IMR-90 (cell line): ENCODE results near the gene KDR. TPM values are rescaled to one million over a fixed set of nuclear protein-coding genes. Genes with fewer than 3 reads are reported as not detected.

Source experiments
- ATAC-seq: fragments of 200-7000 bp; cut with Tn5 transposase; 2 replicates; pipeline ENCODE4 v1.9.1; 2020; ENCODE audit warnings: low read depth, mild to moderate bottlenecking, moderate library complexity
- BruUV-seq: library from RNA; stranded (reverse); fragments of 400-500 nt; replicated peaks from 2 replicates; lab custom pipeline; 2021; lab: Mats Ljungman, UMichigan
- CTCF ChIA-PET: fragments of 300-600 bp; formaldehyde crosslinking; extraction: SDS; loops from one replicate; lab custom pipeline; 2021; ENCODE audit warnings: antibody characterized with exemption; lab: Yijun Ruan, JAX
- POLR2A ChIA-PET: fragments of 300-600 bp; sonication (Branson Sonifier 250); formaldehyde crosslinking; loops from one replicate; lab custom pipeline; 2022; ENCODE audit warnings: antibody characterized with exemption; ENCODE audit not compliant: unreplicated experiment; lab: Charles Lee
- DNase-seq: peaks from one replicate; pipeline ENCODE4 v3.0.0; 2013
- H2AFZ ChIP-seq: replicated peaks from 2 replicates; pipeline ENCODE3; 2013; ENCODE audit warnings: low read length, mild to moderate bottlenecking; ENCODE audit not compliant: poor library complexity
- H2AK5ac ChIP-seq: 2 replicates; pipeline ENCODE4 v1.6.1; 2013; ENCODE audit warnings: low read depth, low read length, inconsistent platforms
- H2AK9ac ChIP-seq: replicated peaks from 2 replicates; pipeline ENCODE3; 2013; ENCODE audit warnings: mild to moderate bottlenecking, low read depth, low read length, moderate library complexity; ENCODE audit not compliant: poor library complexity
- H2BK120ac ChIP-seq: 2 replicates; pipeline ENCODE4 v1.6.1; 2013; ENCODE audit warnings: low read depth, low read length, inconsistent platforms
- H2BK15ac ChIP-seq: 3 replicates; pipeline ENCODE4 v1.6.1; 2013; ENCODE audit warnings: low read depth, low read length, inconsistent platforms
- H2BK20ac ChIP-seq: 2 replicates; pipeline ENCODE4 v1.6.1; 2013; ENCODE audit warnings: low read depth, mild to moderate bottlenecking, inconsistent platforms, low read length, moderate library complexity
- H2BK5ac ChIP-seq: 2 replicates; pipeline ENCODE4 v1.6.1; 2013; ENCODE audit warnings: mild to moderate bottlenecking, low read depth, low read length, inconsistent platforms; ENCODE audit not compliant: poor library complexity, severe bottlenecking
- H3K14ac ChIP-seq: replicated peaks from 2 replicates; pipeline ENCODE4 v1.6.1; 2013; ENCODE audit warnings: low read depth, low read length, inconsistent platforms
- H3K18ac ChIP-seq: 2 replicates; pipeline ENCODE4 v1.6.1; 2013; ENCODE audit warnings: low read depth, low read length, control low read depth
- H3K23ac ChIP-seq: 2 replicates; pipeline ENCODE4 v1.6.1; 2013; ENCODE audit warnings: low read depth, low read length, inconsistent platforms
- H3K27ac ChIP-seq: 2 replicates; pipeline ENCODE4 v1.5.1; 2013; ENCODE audit warnings: mild to moderate bottlenecking, control low read depth, low read length; ENCODE audit not compliant: insufficient read depth
- H3K27me3 ChIP-seq: 2 replicates; pipeline ENCODE4 v1.6.1; 2013; ENCODE audit warnings: low read length; ENCODE audit not compliant: control insufficient read depth, insufficient read depth
- H3K36me3 ChIP-seq: 2 replicates; pipeline ENCODE4 v1.6.1; 2013; ENCODE audit warnings: low read length, mixed read lengths; ENCODE audit not compliant: control insufficient read depth, insufficient read depth
- H3K4ac ChIP-seq: 2 replicates; pipeline ENCODE4 v1.6.1; 2013; ENCODE audit warnings: low read depth, low read length, inconsistent platforms
- H3K4me1 ChIP-seq: 2 replicates; pipeline ENCODE4 v1.6.1; 2013; ENCODE audit warnings: low read length, mixed read lengths; ENCODE audit not compliant: control insufficient read depth, insufficient read depth
- H3K4me2 ChIP-seq: 2 replicates; pipeline ENCODE4 v1.6.1; 2013; ENCODE audit warnings: low read depth, mild to moderate bottlenecking, control low read depth, low read length, moderate library complexity
- H3K4me3 ChIP-seq: 2 replicates; pipeline ENCODE4 v1.5.1; 2013; ENCODE audit warnings: low read depth, mild to moderate bottlenecking, control low read depth, low read length, moderate library complexity; ENCODE audit not compliant: insufficient read depth
- H3K56ac ChIP-seq: 2 replicates; pipeline ENCODE4 v1.6.1; 2013; ENCODE audit warnings: low read length, inconsistent platforms; ENCODE audit not compliant: insufficient read depth; ENCODE audit errors: extremely low read depth
- H3K79me1 ChIP-seq, 2 experiments: 2 replicates each; pipeline ENCODE4 v1.6.1; 2013; ENCODE audit warnings: low read length in 2 of 2, inconsistent platforms in 1 of 2, low read depth in 1 of 2
- H3K9ac ChIP-seq: 2 replicates; pipeline ENCODE4 v1.6.1; 2013; ENCODE audit warnings: low read depth, low read length, control low read depth
- H3K9me1 ChIP-seq: 2 replicates; pipeline ENCODE4 v1.6.1; 2013; ENCODE audit warnings: low read length, inconsistent platforms; ENCODE audit not compliant: insufficient read depth
- H3K9me3 ChIP-seq: 2 replicates; pipeline ENCODE4 v1.6.1; 2013; ENCODE audit warnings: low read length; ENCODE audit not compliant: control insufficient read depth, insufficient read depth
- H4K20me1 ChIP-seq: 2 replicates; pipeline ENCODE4 v1.6.1; 2013; ENCODE audit warnings: low read length, inconsistent platforms; ENCODE audit not compliant: insufficient read depth
- H4K5ac ChIP-seq: 2 replicates; pipeline ENCODE4 v1.6.1; 2013; ENCODE audit warnings: mild to moderate bottlenecking, low read depth, low read length, control low read depth
- H4K8ac ChIP-seq, 2 experiments: 2 replicates each; pipeline ENCODE4 v1.6.1; 2013; ENCODE audit warnings: low read depth in 2 of 2, low read length in 2 of 2, control low read depth in 1 of 2, inconsistent platforms in 1 of 2
- H4K91ac ChIP-seq: 2 replicates; pipeline ENCODE4 v1.6.1; 2013; ENCODE audit warnings: low read depth, low read length, inconsistent platforms; ENCODE audit not compliant: insufficient read depth
- BHLHE40 ChIP-seq: fragments of 150-350 bp; IDR thresholded peaks from 2 replicates; pipeline ENCODE4 v1.6.1; 2016; ENCODE audit warnings: mild to moderate bottlenecking, low read depth, low read length
- WGBS, 2 experiments: methylation state at CpG; one replicate each; pipeline versions ENCODE4 v1.1.5 to v1.1.7; 2013; ENCODE audit warnings: missing lambda C conversion rate in 2 of 2; ENCODE audit not compliant: insufficient read length in 1 of 2; ENCODE audit errors: extremely low coverage in 2 of 2; 5-methylcytosine and 5-hydroxymethylcytosine counted together
- dilution Hi-C: fragments of 300-500 bp; cut with HindIII; formaldehyde crosslinking; loops from one replicate; pipeline ENCODE4 v1.14.3; 2018; ENCODE audit warnings: low sequenced_read_pairs; ENCODE audit not compliant: unreplicated experiment
- in situ Hi-C: fragments of 300-500 bp; cut with MboI; formaldehyde crosslinking; loops from 3 replicates; pipeline ENCODE4 v1.14.3; 2019; ENCODE audit warnings: low sequenced_read_pairs, inconsistent platforms, mixed read lengths
- intact Hi-C: fragments of 100-400 bp; cut with micrococcal nuclease; formaldehyde crosslinking; loops from 2 replicates; pipeline ENCODE4 v1.10.0; 2022
- polyA plus RNA-seq, 3 experiments: library from polyadenylated mRNA; depleted of rRNA; stranded (reverse); fragments of >200 nt; gene quantifications; 2 replicates each; pipeline ENCODE4 v1.2.3, GENCODE V29; 2012; ENCODE audit warnings: low replicate concordance in 1 of 3
- total RNA-seq: library from RNA; depleted of rRNA; stranded (reverse); fragments of >200 nt; gene quantifications from 2 replicates; pipeline ENCODE4 v1.2.3, GENCODE V29; 2012
- TF ChIP-seq, protein P1 (sequence below): fragments of 150-350 bp; IDR thresholded peaks from 2 replicates; pipeline ENCODE4 v1.6.1; 2016; ENCODE audit warnings: low read depth, mild to moderate bottlenecking, low read length, moderate library complexity, borderline replicate concordance

The KDR gene
- total and polyA plus RNA-seq, 2 of the 4 experiments (the other 2 are of a cell fraction), result not detected

- H3K18ac ChIP-seq, result no peak overlapping the region
- POLR2A ChIA-PET, result no interaction called here
- no peak overlapping the region for H2BK5ac ChIP-seq
- H3K4me1 ChIP-seq, result no peaks in the 10 kb centered on the region
- H3K79me1 ChIP-seq, result no peaks in the 10 kb centered on the region
- no peak overlapping the region for H4K8ac ChIP-seq
- no peaks in the 10 kb centered on the region for H3K9me1 ChIP-seq
- no peak overlapping the region for H3K23ac ChIP-seq
- H4K5ac ChIP-seq, result no peak overlapping the region
- H4K91ac ChIP-seq, result no peak overlapping the region
- no peak overlapping the region for H2AFZ ChIP-seq
- no peak overlapping the region for H3K4ac ChIP-seq
- H2AK5ac ChIP-seq, result no peak overlapping the region
- intact Hi-C loops (no loop called here), dilution Hi-C loops (no loop called here), in situ Hi-C loops (no loop called here)
- H3K9me3 ChIP-seq, result no peaks in the 10 kb centered on the region
- no peak overlapping the region for H3K4me3 ChIP-seq
- no peak overlapping the region for H3K9ac ChIP-seq
- H3K27ac ChIP-seq, result no peak overlapping the region
- H3K36me3 ChIP-seq, result no peaks in the 10 kb centered on the region
- no peak overlapping the region for H2BK15ac ChIP-seq
- no peak overlapping the region for H2BK120ac ChIP-seq
- H2AK9ac ChIP-seq, result no peak overlapping the region
- H3K56ac ChIP-seq, result no peak overlapping the region
- no CpG with 5 or more reads among the region's 6 CpGs for WGBS, 2 experiments
- no peak for TF ChIP-seq BHLHE40
- TF ChIP-seq, protein P1, sequence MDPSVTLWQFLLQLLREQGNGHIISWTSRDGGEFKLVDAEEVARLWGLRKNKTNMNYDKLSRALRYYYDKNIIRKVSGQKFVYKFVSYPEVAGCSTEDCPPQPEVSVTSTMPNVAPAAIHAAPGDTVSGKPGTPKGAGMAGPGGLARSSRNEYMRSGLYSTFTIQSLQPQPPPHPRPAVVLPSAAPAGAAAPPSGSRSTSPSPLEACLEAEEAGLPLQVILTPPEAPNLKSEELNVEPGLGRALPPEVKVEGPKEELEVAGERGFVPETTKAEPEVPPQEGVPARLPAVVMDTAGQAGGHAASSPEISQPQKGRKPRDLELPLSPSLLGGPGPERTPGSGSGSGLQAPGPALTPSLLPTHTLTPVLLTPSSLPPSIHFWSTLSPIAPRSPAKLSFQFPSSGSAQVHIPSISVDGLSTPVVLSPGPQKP, result no peak
- ATAC-seq (no peak), DNase-seq (no peak)
- peaks cover 4% of the 10 kb centered on the region for H3K27me3 ChIP-seq
- CTCF ChIA-PET, result no interaction called here
- H3K14ac ChIP-seq, result no peak overlapping the region
- H3K4me2 ChIP-seq, result no peak overlapping the region
- H2BK20ac ChIP-seq, result no peak overlapping the region
- no TSS peak for BruUV-seq
- no peaks in the 10 kb centered on the region for H4K20me1 ChIP-seq
Observed at GRCh38 chr4:55089916-55090315, 35.5 kb downstream of the KDR start.
